EL (cell line): ENCODE measurements around the gene USP47.
"Not testable (repeated sequence)": the region's sequence is repeated elsewhere in the genome, so short reads cannot be mapped to it uniquely, and the experiment has no call there.

ENCODE experiments used
- DNase-seq: peaks from one replicate; pipeline ENCODE4 v3.0.0-alpha.2; 2016

Gene USP47

DNA sequence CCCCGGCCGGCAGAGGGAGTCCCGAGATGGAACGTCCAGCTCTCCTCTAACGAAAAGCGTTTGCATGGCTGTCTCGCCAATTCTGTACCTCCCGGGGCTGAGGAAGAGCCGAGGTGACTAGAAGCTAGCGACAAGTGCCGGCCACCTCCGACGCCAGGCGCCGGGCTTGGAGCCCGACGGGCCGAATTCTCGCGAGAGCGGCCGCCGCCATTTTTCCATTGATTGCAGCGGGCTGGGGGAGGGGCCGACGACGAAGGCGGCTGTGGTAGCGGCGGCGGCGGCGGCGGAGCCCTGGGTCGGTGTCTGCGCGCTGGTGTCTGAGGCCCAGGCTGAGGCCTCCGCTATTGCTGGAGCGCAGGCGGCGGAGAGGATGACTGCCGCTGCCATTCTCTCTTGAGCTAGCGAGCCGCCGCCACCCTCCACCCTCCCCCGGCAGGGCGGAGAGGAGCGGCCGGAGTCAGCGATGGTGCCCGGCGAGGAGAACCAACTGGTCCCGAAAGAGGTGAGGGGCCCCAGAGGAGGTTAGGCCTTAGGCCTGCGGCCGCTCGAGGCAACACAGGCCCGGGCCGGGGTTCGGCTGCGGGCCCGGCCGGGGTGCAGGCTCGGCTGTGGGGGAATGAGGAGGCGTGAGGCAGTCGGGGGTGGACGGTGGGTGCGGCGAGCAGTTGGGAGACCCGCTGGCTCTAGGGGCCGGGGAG is at the start of gene USP47:
Gene USP47 (plus strand): TSS at position 250 of the 698 bp plus-strand sequence. CDS start 214 bp downstream, at position 464.
- peak; percentile 90 for DNase-seq

DNA sequence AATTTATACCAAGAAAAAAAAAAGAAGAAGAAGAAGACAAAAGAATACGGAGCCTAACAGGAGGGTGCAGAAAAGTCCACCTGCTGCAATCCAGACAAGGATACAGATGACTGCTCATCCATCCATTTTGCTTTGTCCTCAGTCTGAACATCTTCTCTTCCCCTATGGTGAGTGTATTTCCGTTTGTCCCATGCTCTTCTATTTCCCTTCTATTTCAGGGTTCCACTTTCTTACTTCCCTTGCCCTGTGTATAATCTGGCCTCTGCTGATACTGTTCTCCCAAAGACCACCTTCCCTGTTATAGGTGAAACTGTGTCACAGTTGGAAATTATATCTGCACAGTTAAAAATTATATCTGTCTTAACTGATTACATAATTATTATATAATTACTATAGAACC is 48.7 kb upstream of the USP47 start:
- DNase-seq, result no peak

- DNase-seq, result peak; percentile 76
Observed at GRCh38 chr11:11798586-11799438, 43.0 kb upstream of the USP47 start.

- DNase-seq, result no peak
Observed at GRCh38 chr11:11805228-11805627, 36.5 kb upstream of the USP47 start.

DNA sequence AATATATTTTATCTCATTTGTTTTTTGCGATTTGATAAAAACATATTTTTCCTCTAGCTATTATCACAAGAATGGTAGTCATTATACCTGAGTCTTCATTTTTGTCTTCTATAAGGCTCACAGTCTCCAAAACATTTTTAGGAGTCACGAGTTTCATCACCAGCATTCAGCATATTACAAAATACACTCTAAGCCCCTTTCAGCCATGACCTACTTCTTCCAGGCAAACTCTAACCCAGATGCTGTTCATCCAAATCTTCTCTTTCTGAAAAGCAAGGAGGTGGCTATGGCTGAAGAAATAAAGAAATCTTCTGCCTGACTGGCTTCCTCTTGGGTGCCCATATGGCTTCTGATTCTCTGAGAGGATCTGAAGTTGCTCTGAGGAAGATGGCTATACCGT is 35.7 kb upstream of the USP47 start:
- DNase-seq, result no peak

- no peak for DNase-seq
Observed at GRCh38 chr11:11806586-11806985, 35.2 kb upstream of the USP47 start.

GRCh38 chr11:11807811-11808782 is 33.7 kb upstream of the USP47 start:
- DNase-seq, result no peak

- DNase-seq, result no peak
Observed at GRCh38 chr11:11808992-11809615, 32.7 kb upstream of the USP47 start.

DNA sequence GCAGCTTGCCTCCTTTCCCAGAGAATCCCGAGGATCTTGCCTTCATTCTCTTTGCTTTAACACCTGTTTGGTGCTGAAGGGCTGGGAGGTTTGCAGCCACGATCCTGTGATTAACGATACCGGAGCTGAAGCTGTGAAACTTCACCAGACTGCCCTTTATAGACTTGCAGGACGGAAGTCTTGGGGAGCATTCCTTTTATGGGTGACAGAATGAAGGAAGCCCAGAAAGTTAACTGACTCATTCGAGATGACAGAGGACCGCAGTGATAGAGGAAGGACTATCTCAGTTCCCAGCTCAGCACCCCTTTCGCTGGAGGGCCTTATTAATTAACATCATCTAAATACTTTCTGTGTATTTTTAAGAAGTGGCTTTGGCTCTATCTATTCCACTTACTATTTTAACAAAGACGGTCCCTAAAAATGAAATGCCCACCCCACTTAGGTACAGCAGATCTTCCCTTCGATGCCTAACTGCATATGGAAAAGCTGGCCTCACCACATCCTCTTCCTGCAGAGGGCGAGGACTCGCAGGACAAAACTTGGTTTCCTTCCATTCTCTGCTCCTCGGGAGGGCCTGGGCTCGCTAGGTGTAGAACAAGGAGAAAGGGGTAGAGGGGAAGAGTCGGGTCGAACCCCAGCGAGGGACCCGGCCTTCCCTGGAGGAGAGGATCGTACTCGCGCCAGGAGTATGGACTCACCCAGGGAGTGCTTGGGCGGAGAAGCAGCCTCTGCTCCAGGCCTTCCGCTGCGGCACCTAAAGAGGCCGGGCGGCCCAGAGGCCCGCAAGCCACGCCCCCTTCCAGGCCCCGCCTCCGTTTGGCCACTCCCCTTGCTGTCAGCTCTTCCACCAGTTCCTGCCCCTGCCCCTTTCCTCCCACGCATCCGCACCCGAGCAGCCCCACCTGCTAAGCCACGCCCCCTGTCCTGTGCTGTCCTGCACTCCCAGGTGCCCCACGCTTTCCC is 30.7 kb upstream of the USP47 start:
- DNase-seq, result no peak

DNA sequence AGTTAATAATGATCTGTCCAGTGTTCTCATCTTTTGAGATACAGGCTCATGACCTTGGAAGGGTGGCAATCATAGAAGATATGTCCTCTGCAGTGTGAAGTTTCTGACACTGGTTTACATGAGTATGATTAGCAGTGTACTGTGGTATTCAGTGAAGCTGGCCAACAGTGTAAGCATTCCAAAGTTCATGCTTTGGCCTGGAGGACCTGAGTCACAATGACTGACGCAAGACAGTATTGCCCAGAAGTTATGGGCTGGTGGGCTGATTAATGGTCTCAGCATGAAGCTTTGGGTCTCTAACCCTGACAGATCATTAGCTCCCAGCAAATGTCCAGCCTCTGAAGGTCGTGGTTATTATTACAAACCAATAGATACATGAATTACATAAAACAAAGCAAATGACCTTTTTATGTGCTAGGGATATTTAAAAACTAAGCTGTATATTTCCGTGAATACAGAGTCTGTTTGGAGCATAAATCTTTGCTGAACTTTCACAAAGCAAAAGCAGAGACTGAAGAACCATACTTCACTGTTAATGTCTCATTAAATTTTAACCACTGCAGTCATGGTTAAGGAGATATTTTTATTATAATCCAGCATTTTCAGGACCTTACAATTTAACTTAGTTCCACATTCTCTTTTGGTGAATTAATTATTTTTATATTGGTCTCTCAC is 28.3 kb upstream of the USP47 start:
- DNase-seq, result peak; percentile 97

- no peak for DNase-seq
Observed at GRCh38 chr11:11814614-11815452, 26.9 kb upstream of the USP47 start.

GRCh38 chr11:11816511-11817314 is 25.1 kb upstream of the USP47 start:
- no peak for DNase-seq

DNA sequence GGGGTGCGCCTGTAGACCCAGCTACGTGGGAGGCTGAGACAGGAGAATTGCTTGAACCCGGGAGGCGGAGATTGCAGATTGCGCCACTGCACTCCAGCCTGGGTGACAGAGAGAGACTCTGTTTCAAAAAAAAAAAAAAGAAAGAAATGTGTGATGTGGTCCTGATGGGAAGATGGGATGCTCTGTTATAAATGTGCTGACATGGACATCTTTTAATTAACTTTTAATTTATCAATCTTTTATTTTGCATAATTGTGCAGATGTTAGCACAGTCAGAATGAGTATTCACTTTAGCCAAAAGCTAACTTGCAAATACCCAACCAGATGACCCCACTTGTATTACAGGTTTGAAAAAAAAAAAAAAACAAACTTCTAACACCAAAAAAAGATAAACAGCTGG is 23.8 kb upstream of the USP47 start:
- DNase-seq, result no peak

DNA sequence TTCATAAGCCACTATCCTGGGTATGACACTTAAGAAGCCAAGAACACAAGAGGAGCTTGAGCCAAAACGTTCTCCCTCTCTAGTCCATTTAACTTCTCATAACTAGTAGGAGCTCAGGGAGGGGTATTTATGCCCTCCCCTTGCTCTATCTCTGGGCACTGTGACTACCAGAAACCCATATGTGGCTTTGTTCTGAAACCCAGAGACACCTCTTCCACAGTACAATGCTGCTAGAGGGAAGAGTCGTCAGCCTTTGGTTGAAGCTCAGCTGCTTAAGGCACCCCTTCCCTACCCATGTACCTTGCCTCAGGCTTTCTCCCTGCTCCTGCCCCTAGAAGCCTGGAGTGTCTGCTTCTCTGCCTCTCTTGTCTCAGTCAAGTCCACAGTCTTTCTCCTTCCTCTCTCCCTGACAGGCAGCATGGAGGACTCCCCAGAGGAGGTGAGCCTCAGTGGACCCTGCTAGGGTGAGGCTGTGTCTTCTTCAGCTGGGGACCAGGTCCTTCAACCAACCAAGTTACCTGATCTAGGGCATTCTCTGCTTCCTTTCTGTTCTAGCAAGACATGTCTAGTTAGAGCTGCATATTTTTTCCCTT is 23.1 kb upstream of the USP47 start:
- DNase-seq, result no peak

DNA sequence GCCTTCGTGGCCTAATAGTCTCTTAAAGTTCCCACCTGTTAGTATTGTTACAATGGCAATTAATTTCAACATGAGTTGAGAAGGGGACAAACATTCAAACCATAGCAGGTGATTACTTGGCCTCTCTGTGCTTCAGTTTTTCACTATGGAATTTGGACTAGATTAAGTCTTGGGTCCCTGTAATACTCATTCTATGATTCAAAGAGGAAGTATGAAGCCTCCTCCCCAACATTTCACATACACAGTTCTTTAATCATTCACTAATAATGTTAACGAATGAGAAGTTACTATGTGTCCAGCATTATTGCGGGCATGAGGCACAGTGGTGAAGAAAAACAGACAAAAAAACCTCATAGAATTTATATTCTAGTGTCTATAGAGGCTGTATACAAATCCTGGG is 19.9 kb upstream of the USP47 start:
- DNase-seq, result peak; percentile 41

DNA sequence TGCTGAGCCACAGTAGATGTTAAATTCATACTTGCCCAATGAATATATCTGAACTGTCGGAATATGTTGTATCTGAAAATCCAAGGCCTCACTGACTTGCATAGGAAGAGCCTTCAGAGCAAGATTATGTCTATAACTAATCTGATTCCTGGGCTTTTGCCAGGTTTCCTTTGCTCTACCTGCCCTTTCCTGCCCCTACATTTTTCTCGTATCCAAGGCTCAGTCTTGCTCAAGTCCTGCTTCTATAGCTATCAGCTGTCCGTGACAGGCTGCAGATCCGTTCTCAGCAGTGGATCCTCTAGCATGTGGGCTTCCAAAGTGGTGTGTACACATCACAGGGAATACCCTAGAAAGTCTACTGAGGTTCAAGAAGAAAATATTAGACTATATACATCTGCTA is 18.8 kb upstream of the USP47 start:
- no peak for DNase-seq

DNA sequence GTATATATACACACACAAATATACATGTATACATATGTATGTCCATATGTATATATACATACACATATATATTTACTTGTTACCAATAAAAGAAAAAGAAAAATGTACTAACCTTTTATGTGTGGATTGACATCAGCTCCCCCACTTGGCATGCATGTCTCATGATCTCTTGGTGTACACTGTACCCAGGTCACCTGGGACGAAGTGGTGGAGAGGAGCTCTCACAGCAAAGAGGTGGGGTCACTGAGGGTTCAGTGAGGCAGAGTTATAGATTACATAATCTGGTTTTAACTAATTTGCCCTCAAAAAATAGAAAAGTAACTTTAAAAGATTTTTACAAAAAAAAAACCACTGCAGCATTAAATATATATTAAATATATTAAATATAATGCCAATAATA is 15.5 kb upstream of the USP47 start:
- no peak for DNase-seq

GRCh38 chr11:11827272-11827671 is 14.5 kb upstream of the USP47 start:
- DNase-seq, result no peak

DNA sequence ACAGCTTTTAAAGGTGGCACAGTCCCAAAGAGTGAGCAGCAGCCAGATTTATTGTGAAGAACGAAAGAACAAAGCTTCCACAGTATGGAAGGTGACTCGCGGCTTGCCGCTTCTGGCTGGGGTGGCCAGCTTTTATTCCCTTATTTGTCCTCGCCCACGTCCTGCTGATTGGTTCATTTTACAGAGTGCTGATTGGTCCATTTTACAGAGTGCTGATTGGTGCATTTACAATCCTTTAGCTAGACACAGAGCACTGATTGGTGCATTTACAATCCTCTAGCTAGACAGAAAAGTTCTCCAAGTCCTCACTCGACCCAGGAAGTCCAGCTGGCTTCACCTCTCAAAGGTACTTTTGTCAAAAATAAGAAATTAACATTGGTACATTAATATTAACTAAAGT is 10.4 kb upstream of the USP47 start:
- not testable (repeated sequence) for DNase-seq
